HepG2 (cell line): ENCODE results near the gene ADCY10. TPM values are rescaled to one million over a fixed set of nuclear protein-coding genes. Genes with fewer than 3 reads are reported as not detected.

Source experiments
- ARNT ChIP-seq: fragments of 450-650 bp; IDR thresholded peaks from 2 replicates; pipeline ENCODE4 v1.6.1; 2017
- ARNTL ChIP-seq: sonication (generic); formaldehyde crosslinking; IDR thresholded peaks from 2 replicates; pipeline ENCODE4 v1.4.0; 2020; ENCODE audit warnings: mild to moderate bottlenecking, missing genetic modification reagents
- BCLAF1 ChIP-seq: fragments of 450-650 bp; IDR thresholded peaks from 2 replicates; pipeline ENCODE4 v1.6.1; 2017; ENCODE audit warnings: mild to moderate bottlenecking
- BHLHE40 ChIP-seq: IDR thresholded peaks from 2 replicates; pipeline ENCODE4 v1.6.1; 2011; ENCODE audit warnings: low read length, improper control_type of control experiment
- FOXP4 ChIP-seq: sonication (generic); formaldehyde crosslinking; IDR thresholded peaks from 2 replicates; pipeline ENCODE4 v1.4.0; 2020; ENCODE audit warnings: missing genetic modification reagents
- HHEX ChIP-seq: IDR thresholded peaks from 2 replicates; pipeline ENCODE4 v1.6.1; 2016; ENCODE audit warnings: control low read depth
- KLF12 ChIP-seq: sonication (generic); formaldehyde crosslinking; IDR thresholded peaks from 2 replicates; pipeline ENCODE4 v1.4.0; 2020; ENCODE audit warnings: missing genetic modification reagents, borderline replicate concordance
- KLF15 ChIP-seq: sonication (generic); formaldehyde crosslinking; IDR thresholded peaks from 2 replicates; pipeline ENCODE4 v1.8.1; 2023; ENCODE audit warnings: borderline replicate concordance, mild to moderate bottlenecking, inconsistent platforms, missing genetic modification reagents, mixed read lengths
- KLF16 ChIP-seq, 2 experiments: sonication (generic) in 1 of 2; formaldehyde crosslinking in 1 of 2; IDR thresholded peaks; 2 replicates each; pipeline versions ENCODE4 v1.6.1 to v1.8.0; 2016 to 2023; ENCODE audit warnings: missing genetic modification reagents in 2 of 2, missing compliant biosample characterization in 1 of 2
- MAFG ChIP-seq: sonication (generic); formaldehyde crosslinking; IDR thresholded peaks from 2 replicates; pipeline ENCODE4 v1.5.1; 2020; ENCODE audit warnings: mild to moderate bottlenecking, missing genetic modification reagents
- MNT ChIP-seq: fragments of 450-650 bp; IDR thresholded peaks from 2 replicates; pipeline ENCODE4 v1.6.1; 2016
- NFATC3 ChIP-seq: sonication (generic); formaldehyde crosslinking; IDR thresholded peaks from 2 replicates; pipeline ENCODE4 v1.5.1; 2020; ENCODE audit warnings: mild to moderate bottlenecking, missing genetic modification reagents
- NFE2 ChIP-seq: sonication (generic); formaldehyde crosslinking; IDR thresholded peaks from 2 replicates; pipeline ENCODE4 v1.4.0; 2020; ENCODE audit warnings: missing genetic modification reagents
- NFKB2 ChIP-seq: sonication (generic); formaldehyde crosslinking; IDR thresholded peaks from 2 replicates; pipeline ENCODE4 v1.4.0; 2020; ENCODE audit warnings: missing genetic modification reagents, borderline replicate concordance
- NRL ChIP-seq: sonication (generic); formaldehyde crosslinking; IDR thresholded peaks from 2 replicates; pipeline ENCODE4 v1.5.0; 2020; ENCODE audit warnings: missing genetic modification reagents, mild to moderate bottlenecking, moderate library complexity, borderline replicate concordance
- SIN3A ChIP-seq: IDR thresholded peaks from 2 replicates; pipeline ENCODE4 v1.6.1; 2011; ENCODE audit warnings: low read depth, mild to moderate bottlenecking, control low read depth, low read length, borderline replicate concordance
- ZHX1 ChIP-seq: sonication (generic); formaldehyde crosslinking; IDR thresholded peaks from 2 replicates; pipeline ENCODE4 v1.8.1; 2022; ENCODE audit warnings: low read depth, mild to moderate bottlenecking, missing genetic modification reagents
- ZKSCAN5 ChIP-seq: sonication (generic); formaldehyde crosslinking; IDR thresholded peaks from 2 replicates; pipeline ENCODE4 v1.5.1; 2020; ENCODE audit warnings: mild to moderate bottlenecking, missing genetic modification reagents
- ZNF430 ChIP-seq: sonication (generic); formaldehyde crosslinking; IDR thresholded peaks from 2 replicates; pipeline ENCODE4 v1.9.0; 2021; ENCODE audit warnings: mild to moderate bottlenecking, missing genetic modification reagents
- ZNF572 ChIP-seq: sonication (generic); formaldehyde crosslinking; IDR thresholded peaks from 2 replicates; pipeline ENCODE4 v1.5.1; 2020; ENCODE audit warnings: mild to moderate bottlenecking, missing genetic modification reagents
- ZNF777 ChIP-seq: sonication (generic); formaldehyde crosslinking; IDR thresholded peaks from 2 replicates; pipeline ENCODE4 v1.4.0; 2020; ENCODE audit warnings: missing genetic modification reagents
- polyA plus RNA-seq, 8 experiments: library from polyadenylated mRNA; depleted of rRNA in 3 of 8; stranded (reverse) in 7 of 8; unstranded in 1 of 8; fragments of >200 nt; fragmentation: Illumina TruSeq in 4 of 8; extraction: Trizol in 4 of 8; gene quantifications; 2 replicates each; pipeline versions ENCODE4 v1.2.1 to v1.2.3, GENCODE V29; 2011 to 2016; ENCODE audit warnings: low read depth in 4 of 8, missing spikeins in 1 of 8, mixed read lengths in 1 of 8; ENCODE audit not compliant: insufficient read depth in 1 of 8
- total RNA-seq, 5 experiments: library from RNA; depleted of rRNA; stranded (reverse); fragments of >200 nt; fragmentation: Illumina TruSeq; extraction: Trizol; gene quantifications; 2 replicates each; pipeline ENCODE4 v1.2.3, GENCODE V29; 2016; ENCODE audit warnings: low read depth in 1 of 5

Gene ADCY10
- total and polyA plus RNA-seq, 2 of the 13 experiments (the other 11 are each of a cell fraction or from before 2014, with no cell fraction given), result 0.02 to 0.03 TPM

- TF ChIP-seq SIN3A (peak; percentile 59; the same call in 1 of the 2 replicates), ZNF777 (CRISPR knock-in tag) (peak; percentile 64), BHLHE40 (no peak), ARNT (no peak), FOXP4 (CRISPR knock-in tag) (no peak; the same call in 1 of the 2 replicates), NFKB2 (peak; percentile 78; the same call in 1 of the 2 replicates), KLF12 (CRISPR knock-in tag) (peak; percentile 51; the same call in 1 of the 2 replicates), MNT (no peak), NRL (CRISPR knock-in tag) (0 out of 2 replicates have a peak, but pooled peaks have one; percentile 28), HHEX (no peak), KLF15 (no peak), NFATC3 (no peak), ZNF572 (no peak), BCLAF1 (no peak), ZNF430 (CRISPR knock-in tag) (no peak), ZHX1 (CRISPR knock-in tag) (no peak), NFE2 (CRISPR knock-in tag) (no peak), ARNTL (no peak), KLF16 (CRISPR knock-in tag; IDR thresholded peaks at IDR 0.05) (no peak; a peak in 1 of 4 replicates), ZKSCAN5 (CRISPR knock-in tag) (no peak; the same call in 1 of the 2 replicates), MAFG (CRISPR knock-in tag) (0 out of 2 replicates have a peak, but pooled peaks have one; percentile 29)
Measured at GRCh38 chr1:167935216-167936067, 21.5 kb upstream of the ADCY10 start (continued).
